Measurements from ENCODE around the gene AQP1. TPM values are rescaled to one million over a fixed set of nuclear protein-coding genes. Genes with fewer than 3 reads are reported as not detected.
A peak's percentile ranks its signal among the peaks of the same experiment; 100 is the strongest.

The AQP1 gene
- total RNA-seq, 2 donors from 2014 or later = 33.9 to 47.4 TPM

DNA sequence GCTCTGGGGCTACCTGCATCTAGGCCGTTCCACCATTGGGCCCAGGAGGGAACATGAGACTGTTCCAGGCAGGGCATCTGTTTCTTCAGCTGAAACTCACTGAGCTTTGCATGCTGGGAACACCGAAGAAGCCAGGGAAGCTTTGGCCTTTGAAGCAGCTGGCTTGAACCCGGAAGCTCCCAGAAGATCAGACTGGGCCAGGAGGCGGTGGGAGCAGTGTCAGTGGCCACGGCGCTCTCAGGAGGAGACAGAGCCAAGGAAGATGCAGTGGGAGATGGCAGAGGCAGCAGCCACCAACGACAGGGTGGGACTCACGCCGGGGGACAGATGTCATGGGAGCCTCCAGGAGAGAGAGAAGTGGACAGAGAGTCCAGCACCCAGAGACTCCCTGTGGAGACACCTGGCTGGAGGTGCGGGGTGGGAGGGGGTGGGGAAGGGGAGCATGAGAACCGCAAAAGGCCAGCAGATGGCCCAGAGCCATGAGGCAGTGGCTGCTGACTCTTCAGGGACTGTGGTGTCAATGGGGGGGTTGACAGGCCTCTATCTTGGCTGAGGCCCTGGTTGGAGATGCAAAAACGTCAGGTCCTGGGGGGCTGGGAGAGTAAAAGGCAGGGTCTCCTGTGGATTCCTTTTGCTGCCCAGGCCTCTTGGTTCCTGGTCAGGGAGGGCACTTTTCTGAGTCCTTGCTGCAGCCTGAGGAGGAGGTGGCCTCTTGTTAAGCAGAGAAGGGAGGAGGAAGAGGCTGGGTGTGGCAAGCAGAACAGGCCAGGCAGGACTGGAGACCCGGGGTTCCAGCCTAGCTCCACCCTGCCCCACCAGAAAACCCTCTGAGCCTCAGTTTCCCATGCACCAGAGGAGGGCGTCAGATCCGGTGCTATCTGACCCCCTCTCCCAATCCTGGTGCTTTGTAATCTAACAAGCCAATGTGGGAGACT lies 6.3 kb upstream of the AQP1 start:
- H3K9ac ChIP-seq (ENCODE audit: low read depth in 2 of 2, low read length in 2 of 2) = peak overlapping the region in 1 of 2 donors; percentile 51
- H3K27ac ChIP-seq = no peak overlapping the region
- H3K36me3 ChIP-seq = no peaks in the 10 kb centered on the region
- H3K4me1 ChIP-seq = peaks cover 5% of the 10 kb centered on the region
- no peak overlapping the region for H3K4me3 ChIP-seq
- H3K9me3 ChIP-seq = no peaks in the 10 kb centered on the region
- intact Hi-C loops (cut with DNase I) = no loop called here
- H3K27me3 ChIP-seq = no peaks in the 10 kb centered on the region
- TF ChIP-seq, protein P1, sequence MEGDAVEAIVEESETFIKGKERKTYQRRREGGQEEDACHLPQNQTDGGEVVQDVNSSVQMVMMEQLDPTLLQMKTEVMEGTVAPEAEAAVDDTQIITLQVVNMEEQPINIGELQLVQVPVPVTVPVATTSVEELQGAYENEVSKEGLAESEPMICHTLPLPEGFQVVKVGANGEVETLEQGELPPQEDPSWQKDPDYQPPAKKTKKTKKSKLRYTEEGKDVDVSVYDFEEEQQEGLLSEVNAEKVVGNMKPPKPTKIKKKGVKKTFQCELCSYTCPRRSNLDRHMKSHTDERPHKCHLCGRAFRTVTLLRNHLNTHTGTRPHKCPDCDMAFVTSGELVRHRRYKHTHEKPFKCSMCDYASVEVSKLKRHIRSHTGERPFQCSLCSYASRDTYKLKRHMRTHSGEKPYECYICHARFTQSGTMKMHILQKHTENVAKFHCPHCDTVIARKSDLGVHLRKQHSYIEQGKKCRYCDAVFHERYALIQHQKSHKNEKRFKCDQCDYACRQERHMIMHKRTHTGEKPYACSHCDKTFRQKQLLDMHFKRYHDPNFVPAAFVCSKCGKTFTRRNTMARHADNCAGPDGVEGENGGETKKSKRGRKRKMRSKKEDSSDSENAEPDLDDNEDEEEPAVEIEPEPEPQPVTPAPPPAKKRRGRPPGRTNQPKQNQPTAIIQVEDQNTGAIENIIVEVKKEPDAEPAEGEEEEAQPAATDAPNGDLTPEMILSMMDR (IDR thresholded peaks at IDR 0.05) = no peak
- peak; percentile 68 for DNase-seq

DNA sequence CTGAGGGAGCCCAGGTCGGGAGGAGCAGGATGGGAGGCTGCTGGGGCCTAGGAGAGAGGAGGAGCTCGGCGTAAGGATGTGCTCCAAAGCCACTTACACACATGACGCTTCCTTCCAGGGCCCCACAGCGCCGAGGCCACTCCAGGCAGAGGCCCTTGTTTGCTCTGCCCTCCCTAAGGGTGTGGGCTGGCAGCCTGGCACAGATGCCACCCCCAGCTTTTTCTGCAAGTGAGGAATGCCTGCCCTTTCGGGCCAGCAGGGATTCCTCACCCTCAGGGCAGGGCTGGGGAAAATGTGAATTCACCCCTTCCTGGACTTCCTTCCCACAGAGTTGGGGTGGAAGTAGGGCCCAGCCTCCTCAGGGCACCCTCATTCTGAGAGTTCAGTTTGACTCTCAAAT lies 5.6 kb upstream of the AQP1 start:
- intact Hi-C loops (cut with DNase I) = no loop called here
- Histone ChIP-seq H3K36me3 (no peaks in the 10 kb centered on the region), H3K27me3 (no peaks in the 10 kb centered on the region), H3K4me1 (peaks cover 5% of the 10 kb centered on the region), H3K27ac (no peak overlapping the region), H3K4me3 (no peak overlapping the region), H3K9ac (ENCODE audit: low read depth in 2 of 2, low read length in 2 of 2) (peak overlapping the region in 1 of 2 donors; percentile 51), H3K9me3 (no peaks in the 10 kb centered on the region)
- no peak for DNase-seq
- TF ChIP-seq, protein P1 (IDR thresholded peaks at IDR 0.05) = no peak

DNA sequence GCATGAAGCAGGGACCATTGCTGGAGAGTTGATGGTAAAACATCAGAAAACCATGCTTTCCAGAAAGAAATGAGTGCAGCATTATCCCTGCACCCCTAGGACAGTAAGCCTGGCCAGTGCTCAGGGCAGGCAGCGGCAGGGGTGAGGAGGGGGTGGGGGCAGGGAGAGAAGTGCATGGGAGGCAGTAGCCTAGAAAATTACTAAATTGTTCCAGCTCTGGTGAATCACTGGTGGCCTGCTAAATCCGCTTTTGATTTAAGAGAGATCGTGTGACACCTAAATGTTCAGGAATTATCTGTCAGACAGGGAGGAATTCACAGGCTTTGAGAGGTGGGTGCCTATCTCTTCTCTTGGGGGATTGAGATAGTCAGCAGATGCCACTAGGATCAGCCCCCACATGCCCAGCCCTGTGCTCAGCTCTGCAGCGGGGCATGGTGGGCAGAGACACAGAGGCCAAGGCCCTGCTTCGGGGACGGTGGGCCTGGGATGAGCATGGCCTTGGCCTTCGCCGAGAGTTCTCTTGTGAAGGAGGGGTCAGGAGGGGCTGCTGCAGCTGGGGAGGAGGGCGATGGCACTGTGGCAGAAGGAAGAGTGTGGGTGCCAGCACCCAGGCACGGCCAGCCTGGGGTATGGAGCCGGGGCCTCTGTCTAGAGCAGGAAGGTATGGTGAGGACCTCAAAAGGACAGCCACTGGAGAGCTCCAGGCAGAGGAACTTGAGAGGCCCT lies 5.0 kb upstream of the AQP1 start:
- H3K9me3 ChIP-seq = no peaks in the 10 kb centered on the region
- H3K27me3 ChIP-seq = no peaks in the 10 kb centered on the region
- peaks cover 11% of the 10 kb centered on the region for H3K4me1 ChIP-seq
- no peak for DNase-seq
- no peak overlapping the region for H3K4me3 ChIP-seq
- intact Hi-C loops (cut with DNase I) = no loop called here
- H3K36me3 ChIP-seq = no peaks in the 10 kb centered on the region
- TF ChIP-seq, protein P1 (IDR thresholded peaks at IDR 0.05) = no peak
- peak overlapping the region in 1 of 2 donors; percentile 51 for H3K9ac ChIP-seq (ENCODE audit: low read depth in 2 of 2, low read length in 2 of 2)
- H3K27ac ChIP-seq = no peak overlapping the region

DNA sequence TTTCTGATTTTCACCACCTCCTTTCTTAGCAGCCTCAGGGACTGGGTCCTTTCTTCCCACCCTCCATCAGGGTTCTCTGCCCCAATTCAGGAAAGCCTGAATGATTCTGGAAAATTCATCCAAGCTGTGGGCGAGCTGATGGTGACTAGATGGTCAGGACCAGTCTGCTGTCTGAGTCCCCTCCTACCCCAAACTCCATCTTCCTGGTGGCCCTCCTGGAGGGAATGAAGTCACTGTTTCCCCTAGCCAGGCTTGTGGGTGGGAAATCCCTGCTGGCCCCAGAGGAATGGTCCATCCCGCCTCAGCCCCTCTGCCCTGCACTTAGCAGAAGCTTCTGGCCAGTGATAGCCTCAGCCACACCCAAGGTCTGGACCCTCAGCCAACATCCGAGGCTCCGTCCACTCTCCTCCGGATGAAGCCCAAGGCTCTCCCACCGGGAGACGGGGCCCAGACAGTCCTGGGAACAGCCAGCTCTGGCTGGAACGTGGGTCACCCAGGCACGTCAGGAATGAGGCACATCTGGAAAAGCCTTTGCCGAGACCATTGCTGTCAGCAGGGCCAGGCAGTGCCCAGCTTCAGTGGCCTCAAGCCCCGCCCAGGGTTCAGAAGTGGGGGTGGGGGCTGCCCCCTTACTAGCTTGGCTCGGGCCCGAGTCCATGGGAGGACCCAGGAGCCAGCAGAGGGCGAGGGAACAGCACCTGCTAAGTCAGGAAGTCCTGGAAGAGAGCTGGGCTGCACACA lies 4.0 kb upstream of the AQP1 start:
- no peak overlapping the region for H3K4me3 ChIP-seq
- no peaks in the 10 kb centered on the region for H3K9me3 ChIP-seq
- peaks cover 11% of the 10 kb centered on the region for H3K4me1 ChIP-seq
- TF ChIP-seq, protein P1 (IDR thresholded peaks at IDR 0.05) = no peak
- no peak for DNase-seq
- H3K9ac ChIP-seq (ENCODE audit: low read depth in 2 of 2, low read length in 2 of 2) = no peak overlapping the region
- no peaks in the 10 kb centered on the region for H3K27me3 ChIP-seq
- H3K36me3 ChIP-seq = no peaks in the 10 kb centered on the region
- intact Hi-C loops (cut with DNase I) = no loop called here
- H3K27ac ChIP-seq = no peak overlapping the region

DNA sequence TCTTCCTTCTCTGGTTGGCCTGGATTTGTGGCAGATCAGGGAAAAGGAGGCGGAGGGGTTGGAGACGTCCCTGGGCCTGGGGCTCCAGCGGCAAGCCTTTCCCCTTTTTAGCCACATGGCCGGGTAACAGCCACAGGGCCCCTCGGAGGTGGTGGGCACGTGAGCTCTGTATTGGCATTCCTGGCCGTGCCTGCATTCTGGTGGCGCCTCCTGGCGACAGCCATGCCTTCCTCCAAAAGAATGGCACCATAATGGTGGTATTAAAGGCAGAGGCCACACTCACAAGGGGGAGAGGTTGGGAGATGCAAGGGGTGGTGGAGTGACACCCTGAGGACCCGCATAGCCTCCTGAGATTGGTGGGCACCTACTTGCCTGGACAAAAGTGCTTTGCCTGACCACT lies 3.0 kb upstream of the AQP1 start:
- H3K4me1 ChIP-seq = peaks cover 17% of the 10 kb centered on the region

More for the DNA sequence above, 3.0 kb upstream of the AQP1 start:
- TF ChIP-seq, protein P1 (IDR thresholded peaks at IDR 0.05) = no peak
- H3K9me3 ChIP-seq = no peaks in the 10 kb centered on the region
- H3K27ac ChIP-seq = no peak overlapping the region
- no peak overlapping the region for H3K9ac ChIP-seq (ENCODE audit: low read depth in 2 of 2, low read length in 2 of 2)
- no peak overlapping the region for H3K4me3 ChIP-seq
- H3K27me3 ChIP-seq = no peaks in the 10 kb centered on the region
- no peak for DNase-seq
- no peaks in the 10 kb centered on the region for H3K36me3 ChIP-seq
- intact Hi-C loops (cut with DNase I) = no loop called here
